A549 (cell line): ENCODE results near the gene TNS1. TPM values are rescaled to one million over a fixed set of nuclear protein-coding genes. Genes with fewer than 3 reads are reported as not detected.

Experiments used
- ATAC-seq, 2 experiments: fragments of 200-7000 bp in 1 of 2; fragments of >200 bp in 1 of 2; cut with Nextera tagmentation in 1 of 2; cut with Tn5 transposase in 1 of 2; 3 replicates each; pipeline versions ENCODE4 v1.8.0 to v1.9.1; 2018 to 2020; ENCODE audit warnings: mild to moderate bottlenecking in 1 of 2, moderate library complexity in 1 of 2
- CTCF ChIA-PET: fragments of 300-600 bp; sonication (Branson Sonifier 250); formaldehyde crosslinking; extraction: SDS; loops from one replicate; lab custom pipeline; 2021; ENCODE audit warnings: antibody characterized with exemption, inconsistent platforms; lab: Yijun Ruan, JAX
- POLR2A ChIA-PET: fragments of 350-600 bp; formaldehyde crosslinking; extraction: SDS; loops from one replicate; lab custom pipeline; 2021; ENCODE audit warnings: antibody characterized with exemption, inconsistent platforms; lab: Yijun Ruan, JAX
- DNase-seq, 2 experiments: peaks; one replicate each; pipeline versions ENCODE4 v3.0.0 to v3.0.0-alpha.2; 2011 to 2016; ENCODE audit warnings: low read depth in 1 of 2, low spot score in 1 of 2
- FAIRE-seq: peaks from 2 replicates; lab custom pipeline; 2011; peaks lifted over from hg19 to GRCh38; lab: Jason Lieb, UNC
- H3K27ac ChIP-seq, 2 experiments: fragments of >200 bp; sonication (Bioruptor Twin); formaldehyde crosslinking; 3 replicates each; pipeline ENCODE4 v1.5.1; 2016 to 2017
- H3K4me1 ChIP-seq: fragments of >200 bp; sonication (Bioruptor Twin); formaldehyde crosslinking; 3 replicates; pipeline ENCODE4 v1.6.1; 2016
- H3K4me2 ChIP-seq: fragments of >200 bp; sonication (Bioruptor Twin); formaldehyde crosslinking; 3 replicates; pipeline ENCODE4 v1.6.1; 2016
- H3K4me3 ChIP-seq: fragments of >200 bp; sonication (Bioruptor Twin); formaldehyde crosslinking; 3 replicates; pipeline ENCODE4 v1.5.1; 2016
- H3K9me3 ChIP-seq: fragments of >200 bp; sonication (Bioruptor Twin); formaldehyde crosslinking; 3 replicates; pipeline ENCODE4 v1.6.1; 2016
- BHLHE40 ChIP-seq: IDR thresholded peaks from 2 replicates; pipeline ENCODE4 v1.6.1; 2012; ENCODE audit warnings: low read depth, low read length, inconsistent platforms
- CBX2 ChIP-seq: fragments of 200-600 bp; sonication (generic); IDR thresholded peaks from 2 replicates; pipeline ENCODE4 v1.6.1; 2016; ENCODE audit warnings: low read depth, mild to moderate bottlenecking, borderline replicate concordance
- CBX8 ChIP-seq: fragments of 200-600 bp; sonication (generic); IDR thresholded peaks from 2 replicates; pipeline ENCODE4 v1.6.1; 2016
- CEBPB ChIP-seq, 2 experiments: fragments of >200 bp in 1 of 2; sonication (Bioruptor Twin) in 1 of 2; formaldehyde crosslinking in 1 of 2; IDR thresholded peaks; 2 replicates each; pipeline ENCODE4 v1.6.1; 2012 to 2016
- CHD2 ChIP-seq: fragments of 150-350 bp; IDR thresholded peaks from 2 replicates; pipeline ENCODE4 v1.6.1; 2014; ENCODE audit warnings: low read length; ENCODE audit not compliant: partially characterized antibody
- CHD4 ChIP-seq: fragments of 200-600 bp; sonication (generic); IDR thresholded peaks from 2 replicates; pipeline ENCODE4 v1.6.1; 2016; ENCODE audit warnings: antibody characterized with exemption, mild to moderate bottlenecking, borderline replicate concordance
- EHMT2 ChIP-seq: fragments of 200-600 bp; sonication (generic); IDR thresholded peaks from 2 replicates; pipeline ENCODE4 v1.6.1; 2016; ENCODE audit warnings: antibody characterized with exemption, low read depth, mild to moderate bottlenecking, moderate library complexity
- ESRRA ChIP-seq: fragments of 150-350 bp; IDR thresholded peaks from 2 replicates; pipeline ENCODE4 v1.6.1; 2014; ENCODE audit warnings: mild to moderate bottlenecking, low read length, borderline replicate concordance
- FOSB ChIP-seq: fragments of 250-450 bp; sonication (Bioruptor Pico); IDR thresholded peaks from 2 replicates; pipeline ENCODE4 v1.5.0; 2020; ENCODE audit warnings: mild to moderate bottlenecking, moderate library complexity
- FOSL2 ChIP-seq, 2 experiments: fragments of 450-650 bp in 1 of 2; fragments of >200 bp in 1 of 2; sonication (Bioruptor Twin) in 1 of 2; formaldehyde crosslinking; IDR thresholded peaks; 2 replicates each; pipeline versions ENCODE4 v1.5.0 to v1.6.1; 2016 to 2020; ENCODE audit warnings: mild to moderate bottlenecking in 1 of 2, moderate library complexity in 1 of 2
- HDAC2 ChIP-seq: fragments of 200-600 bp; sonication (generic); IDR thresholded peaks from 2 replicates; pipeline ENCODE4 v1.6.1; 2016
- HEYL ChIP-seq: fragments of 250-450 bp; sonication (Bioruptor Pico); IDR thresholded peaks from 2 replicates; pipeline ENCODE4 v1.8.0; 2021; ENCODE audit warnings: mild to moderate bottlenecking, moderate library complexity
- HOXB5 ChIP-seq: fragments of 250-450 bp; sonication (Bioruptor Pico); IDR thresholded peaks from 2 replicates; pipeline ENCODE4 v1.5.0; 2020; ENCODE audit warnings: mild to moderate bottlenecking, moderate library complexity
- JUN ChIP-seq, 2 experiments: fragments of >200 bp; sonication (Bioruptor Twin); formaldehyde crosslinking; IDR thresholded peaks; 2 replicates in 1 of 2; 3 replicates in 1 of 2; pipeline ENCODE4 v1.6.1; 2016 to 2017
- KDM5A ChIP-seq: fragments of 200-600 bp; sonication (generic); IDR thresholded peaks from 2 replicates; pipeline ENCODE4 v1.6.1; 2016; ENCODE audit warnings: antibody characterized with exemption, mild to moderate bottlenecking
- NFE2L2 ChIP-seq: fragments of 150-350 bp; conservative IDR thresholded peaks from 2 replicates; pipeline ENCODE4 v1.6.1; 2014; ENCODE audit warnings: low read length
- NPAS2 ChIP-seq: fragments of 250-450 bp; sonication (Bioruptor Pico); IDR thresholded peaks from 2 replicates; pipeline ENCODE4 v1.8.0; 2022; ENCODE audit warnings: mild to moderate bottlenecking, moderate library complexity, borderline replicate concordance
- NR3C1 ChIP-seq: fragments of >200 bp; sonication (Bioruptor Twin); formaldehyde crosslinking; IDR thresholded peaks from 3 replicates; pipeline ENCODE4 v1.6.1; 2017
- PHF8 ChIP-seq: fragments of 200-600 bp; sonication (generic); IDR thresholded peaks from 2 replicates; pipeline ENCODE4 v1.6.1; 2016; ENCODE audit warnings: low read depth, mild to moderate bottlenecking, antibody characterized with exemption, moderate library complexity, borderline replicate concordance
- POLR2AphosphoS2 ChIP-seq: conservative IDR thresholded peaks from 2 replicates; pipeline ENCODE4 v1.6.1; 2012; ENCODE audit warnings: low read length, improper control_type of control experiment, inconsistent platforms
- RARB ChIP-seq: fragments of 250-450 bp; sonication (Bioruptor Pico); IDR thresholded peaks from 2 replicates; pipeline ENCODE4 v1.8.0; 2021; ENCODE audit warnings: mild to moderate bottlenecking, moderate library complexity
- RFX5 ChIP-seq: fragments of 450-650 bp; IDR thresholded peaks from 2 replicates; pipeline ENCODE4 v1.7.1; 2014; ENCODE audit warnings: antibody characterized with exemption, mild to moderate bottlenecking, moderate library complexity
- RNF2 ChIP-seq: fragments of 200-600 bp; sonication (generic); IDR thresholded peaks from 2 replicates; pipeline ENCODE4 v1.6.1; 2016; ENCODE audit warnings: low read depth, mild to moderate bottlenecking, antibody characterized with exemption, moderate library complexity, borderline replicate concordance
- SMC3 ChIP-seq: fragments of >200 bp; sonication (Bioruptor Twin); formaldehyde crosslinking; IDR thresholded peaks from 3 replicates; pipeline ENCODE4 v1.6.1; 2018; ENCODE audit warnings: inconsistent platforms
- USF2 ChIP-seq: fragments of 450-650 bp; IDR thresholded peaks from 2 replicates; pipeline ENCODE4 v1.6.1; 2014; ENCODE audit warnings: antibody characterized with exemption
- ZFP36 ChIP-seq: fragments of 450-650 bp; IDR thresholded peaks from 2 replicates; pipeline ENCODE4 v1.6.1; 2014; ENCODE audit warnings: borderline replicate concordance; ENCODE audit not compliant: partially characterized antibody
- ZNF302 ChIP-seq: fragments of 250-450 bp; sonication (Bioruptor Pico); IDR thresholded peaks from 2 replicates; pipeline ENCODE4 v1.9.0; 2021; ENCODE audit warnings: inconsistent platforms, mild to moderate bottlenecking, moderate library complexity
- ZSCAN20 ChIP-seq: fragments of 250-450 bp; sonication (Bioruptor Pico); IDR thresholded peaks from 2 replicates; pipeline ENCODE4 v1.8.0; 2022; ENCODE audit warnings: mild to moderate bottlenecking, moderate library complexity
- WGBS: methylation state at CpG from one replicate; pipeline ENCODE4 v1.1.6; 2017; ENCODE audit errors: missing lambda C conversion rate; 5-methylcytosine and 5-hydroxymethylcytosine counted together
- polyA plus RNA-seq, 4 experiments: library from polyadenylated mRNA; depleted of rRNA in 3 of 4; stranded (reverse); fragments of >200 nt; fragmentation: RNase III in 1 of 4; extraction: RNeasy Plus Mini Kit Qiagen cat#74134 plus additional on column Dnase treatment in 1 of 4; gene quantifications; 2 replicates in 3 of 4; 3 replicates in 1 of 4; pipeline ENCODE4 v1.2.3, GENCODE V29; 2011 to 2017
- TF ChIP-seq, protein P1 (sequence below): IDR thresholded peaks from 2 replicates; pipeline ENCODE4 v1.6.1; 2012
- TF ChIP-seq, protein P2 (sequence below): fragments of >200 bp; sonication (Bioruptor Twin); formaldehyde crosslinking; IDR thresholded peaks from 3 replicates; pipeline ENCODE4 v1.5.1; 2016

The TNS1 gene
- polyA plus RNA-seq, 2 of the 4 experiments (the other 2 are of a cell fraction): 4.9 to 10.6 TPM

GRCh38 chr2:217877866-217878265 is 124.9 kb downstream of the TNS1 start:
- DNase-seq: no peak
- Histone ChIP-seq H3K9me3 (no peaks in the 10 kb centered on the region), H3K4me3 (no peak overlapping the region), H3K4me1 (no peaks in the 10 kb centered on the region), H3K27ac (no peak overlapping the region), H3K4me2 (no peak overlapping the region)
- TF ChIP-seq NPAS2 (CRISPR knock-in tag): no peak
- no peak for TF ChIP-seq JUN (IDR thresholded peaks at IDR 0.05)
- TF ChIP-seq FOSB (CRISPR knock-in tag): no peak
- TF ChIP-seq EHMT2: no peak
- TF ChIP-seq RNF2: no peak
- no peak for TF ChIP-seq ZSCAN20 (CRISPR knock-in tag)
- TF ChIP-seq, protein P1, sequence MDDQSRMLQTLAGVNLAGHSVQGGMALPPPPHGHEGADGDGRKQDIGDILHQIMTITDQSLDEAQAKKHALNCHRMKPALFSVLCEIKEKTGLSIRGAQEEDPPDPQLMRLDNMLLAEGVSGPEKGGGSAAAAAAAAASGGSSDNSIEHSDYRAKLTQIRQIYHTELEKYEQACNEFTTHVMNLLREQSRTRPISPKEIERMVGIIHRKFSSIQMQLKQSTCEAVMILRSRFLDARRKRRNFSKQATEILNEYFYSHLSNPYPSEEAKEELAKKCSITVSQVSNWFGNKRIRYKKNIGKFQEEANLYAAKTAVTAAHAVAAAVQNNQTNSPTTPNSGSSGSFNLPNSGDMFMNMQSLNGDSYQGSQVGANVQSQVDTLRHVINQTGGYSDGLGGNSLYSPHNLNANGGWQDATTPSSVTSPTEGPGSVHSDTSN: no peak
- TF ChIP-seq HEYL (CRISPR knock-in tag): no peak
- TF ChIP-seq CHD2: no peak
- TF ChIP-seq CBX2: no peak
- TF ChIP-seq, protein P2, sequence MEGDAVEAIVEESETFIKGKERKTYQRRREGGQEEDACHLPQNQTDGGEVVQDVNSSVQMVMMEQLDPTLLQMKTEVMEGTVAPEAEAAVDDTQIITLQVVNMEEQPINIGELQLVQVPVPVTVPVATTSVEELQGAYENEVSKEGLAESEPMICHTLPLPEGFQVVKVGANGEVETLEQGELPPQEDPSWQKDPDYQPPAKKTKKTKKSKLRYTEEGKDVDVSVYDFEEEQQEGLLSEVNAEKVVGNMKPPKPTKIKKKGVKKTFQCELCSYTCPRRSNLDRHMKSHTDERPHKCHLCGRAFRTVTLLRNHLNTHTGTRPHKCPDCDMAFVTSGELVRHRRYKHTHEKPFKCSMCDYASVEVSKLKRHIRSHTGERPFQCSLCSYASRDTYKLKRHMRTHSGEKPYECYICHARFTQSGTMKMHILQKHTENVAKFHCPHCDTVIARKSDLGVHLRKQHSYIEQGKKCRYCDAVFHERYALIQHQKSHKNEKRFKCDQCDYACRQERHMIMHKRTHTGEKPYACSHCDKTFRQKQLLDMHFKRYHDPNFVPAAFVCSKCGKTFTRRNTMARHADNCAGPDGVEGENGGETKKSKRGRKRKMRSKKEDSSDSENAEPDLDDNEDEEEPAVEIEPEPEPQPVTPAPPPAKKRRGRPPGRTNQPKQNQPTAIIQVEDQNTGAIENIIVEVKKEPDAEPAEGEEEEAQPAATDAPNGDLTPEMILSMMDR: no peak
- no peak for TF ChIP-seq SMC3
- TF ChIP-seq CBX8: no peak
- no peak for TF ChIP-seq RFX5
- TF ChIP-seq FOSL2 (IDR thresholded peaks at IDR 0.05): no peak
- TF ChIP-seq FOSL2 (CRISPR knock-in tag; IDR thresholded peaks at IDR 0.05): no peak
- TF ChIP-seq RARB (CRISPR knock-in tag): no peak
- TF ChIP-seq BHLHE40: no peak
- no peak for TF ChIP-seq CHD4
- TF ChIP-seq POLR2AphosphoS2: no peak
- TF ChIP-seq HOXB5 (CRISPR knock-in tag): no peak
- 71% methylated on average over 8 of the region's 8 CpGs for WGBS
- FAIRE-seq: no peak
- CTCF ChIA-PET: interaction anchor here (0.7 to 1.7 kb wide), 4 partner anchors 9 to 92 kb away, joined by 3 to 9 read pairs (median 4); no protein-coding TSS in a partner anchor
- no peak for ATAC-seq
- POLR2A ChIA-PET: no interaction called here

DNA sequence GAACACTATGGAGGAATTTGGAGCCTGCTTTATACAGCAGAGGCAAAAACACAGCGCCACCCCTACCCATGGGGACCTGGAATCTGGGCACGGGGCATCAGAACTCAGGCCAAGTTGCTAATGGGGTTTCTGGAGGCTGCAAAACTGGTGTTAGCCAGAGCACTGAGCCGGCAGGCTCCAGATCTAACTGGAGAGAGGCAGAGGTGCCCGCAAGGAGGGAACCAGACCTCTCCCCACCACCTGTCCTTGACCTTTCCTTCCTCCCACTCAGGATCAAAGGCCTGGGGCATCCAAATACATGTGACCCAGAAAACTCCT is 126.6 kb downstream of the TNS1 start:
- Histone ChIP-seq H3K9me3 (no peaks in the 10 kb centered on the region), H3K4me2 (no peak overlapping the region), H3K27ac (no peak overlapping the region), H3K4me3 (no peak overlapping the region), H3K4me1 (no peaks in the 10 kb centered on the region)
- ATAC-seq (no peak), DNase-seq (no peak), FAIRE-seq (no peak)
- ChIA-PET POLR2A (no interaction called here), CTCF (interaction anchor here (1.2 to 2.0 kb wide), 5 partner anchors 10 to 113 kb away, joined by 3 to 11 read pairs (median 9); no protein-coding TSS in a partner anchor)
- WGBS: 80% methylated on average over 2 of the region's 4 CpGs
- no peak for TF ChIP-seq NFE2L2
- no peak for TF ChIP-seq CEBPB (IDR thresholded peaks at IDR 0.05)
- TF ChIP-seq KDM5A: no peak
- no peak for TF ChIP-seq CHD4
- TF ChIP-seq USF2: no peak
- TF ChIP-seq RARB (CRISPR knock-in tag): no peak
- TF ChIP-seq ESRRA: no peak
- no peak for TF ChIP-seq JUN (IDR thresholded peaks at IDR 0.05)
- no peak for TF ChIP-seq PHF8
- no peak for TF ChIP-seq ZNF302
- TF ChIP-seq, protein P1: no peak
- TF ChIP-seq HEYL (CRISPR knock-in tag): no peak
- TF ChIP-seq NR3C1: no peak
- no peak for TF ChIP-seq ZFP36
- TF ChIP-seq HDAC2: no peak
- no peak for TF ChIP-seq RFX5
- TF ChIP-seq BHLHE40: no peak
- TF ChIP-seq CBX2: no peak
